ENCODE results near the gene TNS1.

The TNS1 gene

DNA sequence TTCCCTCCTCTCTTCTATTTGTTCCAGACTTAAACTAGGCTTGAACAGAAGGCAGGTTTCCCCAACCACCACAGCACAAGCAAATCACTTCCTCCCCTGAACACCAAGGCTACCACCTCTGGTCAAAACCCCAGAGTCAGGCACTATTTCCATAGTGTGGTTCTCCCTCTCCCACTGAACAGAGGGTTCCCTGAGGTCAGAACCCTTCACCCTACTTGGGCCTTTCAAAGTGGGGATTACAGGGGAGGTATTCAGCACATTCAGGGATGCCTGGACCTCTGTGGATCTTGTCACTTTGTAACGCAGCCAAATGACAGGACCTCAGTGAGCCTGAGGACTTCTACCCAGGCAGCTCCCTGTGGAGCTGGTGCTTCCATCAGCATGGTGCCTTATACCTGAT lies 88.7 kb downstream of the TNS1 start:
- TF ChIP-seq CTCF (IDR thresholded peaks at IDR 0.05; ENCODE audit: insufficient read depth, low read depth, low read length, missing control alignments): no peak
- H3K4me3 ChIP-seq (ENCODE audit: low read depth, low read length): no peak overlapping the region
- no peak for DNase-seq (ENCODE audit: low read depth)

DNA sequence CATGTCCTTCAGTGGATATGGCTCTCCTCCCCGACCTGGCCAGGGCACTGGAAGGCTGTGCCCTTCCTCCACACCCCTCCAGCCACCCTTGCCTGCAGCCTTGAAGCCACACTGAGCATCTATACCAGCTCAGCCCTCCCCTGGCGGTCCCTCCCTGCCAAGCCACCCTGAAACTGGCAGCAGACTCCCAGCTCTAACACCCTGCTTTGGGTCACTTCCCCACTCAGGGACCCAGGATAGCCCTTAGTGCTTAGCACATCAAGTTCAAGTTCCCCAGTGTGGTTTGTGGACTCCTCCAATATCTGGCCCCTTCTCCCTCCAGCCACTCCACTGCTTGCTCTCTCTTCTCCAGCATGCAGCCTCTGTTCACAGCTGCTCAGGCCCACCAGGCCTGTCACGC lies 89.4 kb downstream of the TNS1 start:
- H3K4me3 ChIP-seq (ENCODE audit: low read depth, low read length): no peak overlapping the region

DNA sequence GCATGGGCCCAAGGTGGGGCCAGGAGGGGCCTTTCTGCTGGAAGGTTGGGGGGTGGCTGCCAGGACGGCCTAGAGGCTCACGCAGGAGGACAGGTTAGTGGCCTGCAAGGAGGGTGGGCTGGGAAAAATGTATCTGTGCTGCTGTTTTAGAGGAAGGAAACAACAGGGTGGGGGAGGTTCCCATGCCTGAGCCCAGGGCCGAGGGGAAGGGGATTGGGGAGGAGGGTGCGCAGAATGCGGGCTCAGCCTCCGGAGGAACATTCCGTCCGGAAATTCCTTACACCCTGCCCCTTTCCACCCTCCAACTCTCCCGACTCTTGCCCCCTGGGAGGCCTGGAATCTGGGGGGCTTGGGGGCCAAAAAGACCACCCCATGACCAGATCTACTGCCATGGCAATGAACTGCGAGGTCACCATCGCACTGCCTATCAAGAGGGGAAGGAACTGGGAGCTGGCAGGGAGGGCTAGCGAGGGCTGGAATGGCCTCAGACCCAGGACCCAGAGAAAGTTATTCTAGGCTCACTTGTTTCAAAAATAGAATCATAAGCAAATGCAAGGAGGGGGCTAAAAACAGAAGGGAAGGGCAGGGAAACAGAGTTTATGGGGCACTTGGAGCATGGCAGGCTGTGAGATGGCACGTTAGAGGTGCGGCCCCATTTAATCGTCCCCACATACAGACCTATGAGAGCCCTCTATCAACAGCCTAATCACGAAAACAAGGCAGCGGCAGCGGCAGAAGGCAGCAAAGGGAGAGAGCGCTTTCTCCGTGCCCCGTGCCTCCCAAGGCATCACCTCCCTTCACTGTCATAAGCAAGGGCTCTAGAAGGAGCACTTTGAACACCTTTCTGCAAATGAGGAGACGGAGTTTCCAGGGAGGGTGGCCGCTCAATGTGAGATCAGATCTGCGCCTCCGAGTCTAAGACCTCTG lies 90.4 kb downstream of the TNS1 start:
- no peak overlapping the region for H3K4me3 ChIP-seq (ENCODE audit: low read depth, low read length)
- no peak for DNase-seq (ENCODE audit: low read depth)

More for the DNA sequence above, 89.4 kb downstream of the TNS1 start:
- no peak for DNase-seq (ENCODE audit: low read depth)
- no peak for TF ChIP-seq CTCF (IDR thresholded peaks at IDR 0.05; ENCODE audit: insufficient read depth, low read depth, low read length, missing control alignments)

DNA sequence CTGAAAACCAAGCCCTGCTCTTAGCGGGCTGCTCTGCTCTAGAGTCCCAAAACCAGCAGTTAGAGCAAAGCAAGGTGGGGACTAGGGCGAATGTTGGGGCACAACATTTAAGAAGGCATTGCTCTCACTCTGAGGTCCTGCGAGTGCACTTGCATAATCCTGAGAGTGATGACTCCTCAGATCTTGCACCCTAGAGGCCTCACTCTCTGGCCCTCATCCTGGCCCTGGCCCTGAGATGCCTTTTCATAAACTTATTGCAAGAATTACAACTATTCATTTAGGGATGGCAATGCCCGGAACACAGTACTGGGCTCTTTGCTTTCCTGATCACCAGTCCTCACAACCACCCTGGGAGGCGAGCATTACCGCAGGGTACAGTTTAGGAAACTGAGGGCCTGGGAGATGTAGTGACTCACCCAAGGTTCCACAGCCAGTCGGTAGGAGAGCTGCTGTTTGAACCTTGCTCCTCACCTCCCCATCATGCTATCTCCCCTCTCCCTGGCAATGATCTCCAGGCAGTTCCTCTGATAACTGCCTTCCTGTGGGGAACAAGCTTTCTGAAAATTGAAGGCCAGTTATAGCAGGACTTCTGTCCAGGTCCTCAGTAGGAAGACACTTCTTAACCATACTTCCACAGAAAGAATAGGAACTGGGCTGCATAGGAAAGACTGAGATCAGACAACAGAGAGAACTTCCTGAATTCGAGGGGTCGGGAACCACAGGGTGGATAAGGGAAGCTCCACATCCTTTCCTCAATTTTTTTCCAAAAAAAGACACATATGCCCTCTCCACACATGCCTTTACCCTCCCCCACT lies 91.3 kb downstream of the TNS1 start:
- H3K4me3 ChIP-seq (ENCODE audit: low read depth, low read length): no peak overlapping the region
- no peak for DNase-seq (ENCODE audit: low read depth)
- TF ChIP-seq CTCF (IDR thresholded peaks at IDR 0.05; ENCODE audit: insufficient read depth, low read depth, low read length, missing control alignments): no peak

More for the DNA sequence above, 90.4 kb downstream of the TNS1 start:
- TF ChIP-seq CTCF (IDR thresholded peaks at IDR 0.05; ENCODE audit: insufficient read depth, low read depth, low read length, missing control alignments): no peak

DNA sequence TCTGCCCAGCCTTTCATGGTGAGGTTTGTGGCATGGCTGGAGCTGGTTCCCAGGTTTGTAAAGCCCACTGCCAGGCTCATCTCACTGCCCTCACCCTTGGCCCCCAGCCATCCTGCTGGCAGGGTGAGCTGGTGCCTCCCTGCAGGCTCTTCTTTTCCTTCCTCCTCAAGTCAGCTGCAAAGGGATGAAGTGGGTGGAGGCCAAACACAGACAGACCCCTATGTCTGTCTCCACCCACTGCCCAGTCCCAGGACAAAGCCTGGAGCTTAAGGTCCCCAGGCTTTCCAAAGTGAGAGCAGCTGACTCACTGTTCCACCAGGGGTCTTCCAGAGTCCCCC lies 92.0 kb downstream of the TNS1 start:
- no peak for TF ChIP-seq CTCF (IDR thresholded peaks at IDR 0.05; ENCODE audit: insufficient read depth, low read depth, low read length, missing control alignments)
- H3K4me3 ChIP-seq (ENCODE audit: low read depth, low read length): no peak overlapping the region
- no peak for DNase-seq (ENCODE audit: low read depth)

GRCh38 chr2:217909156-217909820 lies 93.5 kb downstream of the TNS1 start:
- no peak overlapping the region for H3K4me3 ChIP-seq (ENCODE audit: low read depth, low read length)
- no peak for TF ChIP-seq CTCF (IDR thresholded peaks at IDR 0.05; ENCODE audit: insufficient read depth, low read depth, low read length, missing control alignments)
- DNase-seq (ENCODE audit: low read depth): peak; percentile 6

Measured in GM12865 (cell line).